ENCODE results near the gene WNT7B.

The WNT7B gene

DNA sequence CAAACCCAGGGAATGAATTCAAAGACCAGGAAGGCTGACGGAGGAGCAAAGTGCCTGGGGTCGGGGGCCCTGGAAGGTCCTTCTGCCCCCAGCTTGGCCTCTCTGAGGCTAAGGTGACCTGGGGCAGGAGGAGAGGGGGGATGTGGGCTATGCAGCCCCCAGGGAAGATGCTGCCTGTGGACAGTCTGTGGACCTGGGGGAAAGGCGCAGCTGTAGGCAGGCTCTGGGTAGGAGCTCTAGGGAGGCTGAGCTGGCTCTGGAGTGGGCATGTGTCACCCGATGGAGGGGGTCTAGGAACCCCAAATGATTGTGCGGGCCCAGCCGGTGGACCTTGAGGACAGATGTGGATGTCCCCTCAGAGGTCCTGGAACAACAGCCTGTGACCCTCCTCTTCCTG, 42.8 kb downstream of the WNT7B start:
- TF ChIP-seq, protein P1, sequence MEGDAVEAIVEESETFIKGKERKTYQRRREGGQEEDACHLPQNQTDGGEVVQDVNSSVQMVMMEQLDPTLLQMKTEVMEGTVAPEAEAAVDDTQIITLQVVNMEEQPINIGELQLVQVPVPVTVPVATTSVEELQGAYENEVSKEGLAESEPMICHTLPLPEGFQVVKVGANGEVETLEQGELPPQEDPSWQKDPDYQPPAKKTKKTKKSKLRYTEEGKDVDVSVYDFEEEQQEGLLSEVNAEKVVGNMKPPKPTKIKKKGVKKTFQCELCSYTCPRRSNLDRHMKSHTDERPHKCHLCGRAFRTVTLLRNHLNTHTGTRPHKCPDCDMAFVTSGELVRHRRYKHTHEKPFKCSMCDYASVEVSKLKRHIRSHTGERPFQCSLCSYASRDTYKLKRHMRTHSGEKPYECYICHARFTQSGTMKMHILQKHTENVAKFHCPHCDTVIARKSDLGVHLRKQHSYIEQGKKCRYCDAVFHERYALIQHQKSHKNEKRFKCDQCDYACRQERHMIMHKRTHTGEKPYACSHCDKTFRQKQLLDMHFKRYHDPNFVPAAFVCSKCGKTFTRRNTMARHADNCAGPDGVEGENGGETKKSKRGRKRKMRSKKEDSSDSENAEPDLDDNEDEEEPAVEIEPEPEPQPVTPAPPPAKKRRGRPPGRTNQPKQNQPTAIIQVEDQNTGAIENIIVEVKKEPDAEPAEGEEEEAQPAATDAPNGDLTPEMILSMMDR (IDR thresholded peaks at IDR 0.05; ENCODE audit: borderline replicate concordance, insufficient read depth, low read depth, low read length): no peak

DNA sequence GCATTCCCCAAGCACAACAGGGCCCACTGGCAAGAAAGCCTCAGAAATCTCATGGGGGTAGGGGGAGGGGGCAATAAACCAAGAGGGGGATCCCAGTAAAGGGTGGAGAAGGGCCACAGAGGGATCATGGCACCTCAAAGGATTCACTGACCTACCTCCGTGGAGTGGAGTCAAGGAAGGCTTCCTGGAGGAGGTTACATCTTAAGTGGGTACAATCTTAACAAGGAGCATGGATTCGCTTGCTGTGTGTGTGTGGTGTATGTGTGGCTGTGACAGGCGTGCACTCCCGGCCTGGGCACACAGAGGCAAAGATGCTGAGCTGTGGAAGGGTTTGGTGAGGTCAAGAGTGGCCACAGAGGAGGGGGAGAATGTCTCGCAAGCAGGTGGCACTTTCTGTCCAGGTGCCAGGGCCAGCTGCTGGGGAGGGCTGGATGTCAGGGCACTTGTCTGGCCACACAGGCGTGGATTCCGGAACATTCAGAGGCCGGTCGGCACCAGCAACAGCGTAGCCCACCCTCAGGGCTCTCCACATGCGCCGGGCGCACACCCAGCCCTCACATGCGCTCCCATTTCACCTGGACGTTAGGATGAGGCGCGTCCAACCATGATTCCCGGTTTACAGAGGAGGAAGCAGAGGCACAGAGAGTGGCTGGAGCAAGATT, 43.3 kb downstream of the WNT7B start:
- TF ChIP-seq, protein P1 (IDR thresholded peaks at IDR 0.05; ENCODE audit: borderline replicate concordance, insufficient read depth, low read depth, low read length): no peak
- H3K4me3 ChIP-seq (ENCODE audit: low read depth, low read length): no peak overlapping the region

More for the DNA sequence above, 42.8 kb downstream of the WNT7B start:
- no peak overlapping the region for H3K4me3 ChIP-seq (ENCODE audit: low read depth, low read length)

DNA sequence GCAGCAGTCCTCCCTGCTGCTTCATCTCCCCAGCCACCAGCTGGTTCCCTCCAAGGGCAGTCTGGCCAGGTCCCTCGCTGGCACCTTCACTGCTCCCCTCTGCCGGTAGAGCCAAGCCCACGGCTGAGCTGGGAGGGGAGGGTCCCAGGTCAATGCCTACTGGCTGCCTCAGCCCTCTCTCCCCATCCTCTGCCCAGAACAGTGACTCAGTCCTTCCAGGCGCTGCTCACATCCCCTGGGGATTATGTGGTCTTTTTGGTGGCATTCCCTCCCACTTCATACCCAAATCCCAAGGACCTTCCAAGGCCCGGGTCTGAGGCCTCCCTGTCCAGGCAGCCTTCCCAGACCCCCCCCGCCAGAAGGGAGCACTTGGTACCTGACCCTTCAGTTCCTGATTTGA, 44.9 kb downstream of the WNT7B start:
- TF ChIP-seq, protein P1 (IDR thresholded peaks at IDR 0.05; ENCODE audit: borderline replicate concordance, insufficient read depth, low read depth, low read length): no peak

DNA sequence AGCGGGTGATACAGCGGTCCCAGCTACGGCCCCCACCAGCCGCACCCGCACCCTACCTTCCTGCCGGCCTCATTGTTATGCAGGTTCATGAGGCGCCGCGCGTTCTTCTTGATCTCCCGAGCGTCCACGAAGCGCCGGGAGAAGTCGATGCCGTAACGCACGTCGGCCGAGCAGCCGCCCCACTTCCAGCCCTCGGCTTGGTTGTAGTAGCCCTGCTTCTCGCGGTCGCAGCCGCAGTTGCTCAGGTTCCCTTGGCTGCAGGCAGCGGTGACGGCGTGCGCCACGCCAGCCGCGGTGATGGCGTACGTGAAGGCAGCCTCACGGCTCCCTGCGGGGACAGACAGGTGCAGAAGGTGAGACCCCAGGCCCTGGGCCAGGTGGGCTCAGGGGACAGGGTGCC, 45.9 kb downstream of the WNT7B start:
- TF ChIP-seq, protein P1 (IDR thresholded peaks at IDR 0.05; ENCODE audit: borderline replicate concordance, insufficient read depth, low read depth, low read length): no peak
- no peak overlapping the region for H3K4me3 ChIP-seq (ENCODE audit: low read depth, low read length)

More for the DNA sequence above, 44.9 kb downstream of the WNT7B start:
- no peak overlapping the region for H3K4me3 ChIP-seq (ENCODE audit: low read depth, low read length)

DNA sequence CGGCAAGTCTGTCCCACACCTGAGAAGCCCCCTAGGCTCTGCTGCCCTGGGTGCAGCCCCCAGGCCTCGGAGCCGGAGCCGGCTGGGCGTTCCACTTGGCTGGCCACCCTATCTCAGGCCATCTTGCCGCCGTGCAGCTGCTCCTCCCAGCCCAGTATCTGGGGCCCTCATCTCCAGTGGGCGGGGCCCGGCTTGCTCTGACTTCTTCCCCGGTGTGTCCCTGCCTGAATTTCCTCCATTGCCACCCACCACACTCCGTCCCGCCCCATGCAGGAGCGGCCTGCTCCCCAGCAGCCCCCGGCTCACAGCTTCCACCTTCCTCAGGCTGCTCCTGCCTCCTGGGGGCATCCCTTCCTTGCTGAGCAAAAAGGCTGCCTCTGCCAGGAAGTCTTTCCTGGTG, 46.6 kb downstream of the WNT7B start:
- TF ChIP-seq, protein P1 (IDR thresholded peaks at IDR 0.05; ENCODE audit: borderline replicate concordance, insufficient read depth, low read depth, low read length): no peak
- H3K4me3 ChIP-seq (ENCODE audit: low read depth, low read length): no peak overlapping the region

DNA sequence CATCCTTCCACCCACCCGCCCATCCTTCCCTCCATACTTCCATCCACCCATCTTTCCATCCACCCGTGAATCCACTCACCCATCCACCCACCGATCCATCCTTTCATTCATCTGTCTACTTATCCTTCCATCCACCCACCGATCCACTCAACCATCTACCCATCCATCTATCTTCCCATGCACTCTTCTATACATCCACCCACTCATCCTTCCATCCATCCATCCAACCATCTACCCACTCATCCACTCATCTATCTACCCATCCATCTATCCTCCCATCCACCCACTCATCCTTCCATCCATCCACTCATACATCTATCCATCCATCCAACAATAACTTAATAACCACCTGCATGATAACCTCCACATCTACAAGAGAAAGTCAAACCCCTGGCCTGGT, 47.3 kb downstream of the WNT7B start:
- TF ChIP-seq, protein P1 (IDR thresholded peaks at IDR 0.05; ENCODE audit: borderline replicate concordance, insufficient read depth, low read depth, low read length): no peak
- no peak overlapping the region for H3K4me3 ChIP-seq (ENCODE audit: low read depth, low read length)

DNA sequence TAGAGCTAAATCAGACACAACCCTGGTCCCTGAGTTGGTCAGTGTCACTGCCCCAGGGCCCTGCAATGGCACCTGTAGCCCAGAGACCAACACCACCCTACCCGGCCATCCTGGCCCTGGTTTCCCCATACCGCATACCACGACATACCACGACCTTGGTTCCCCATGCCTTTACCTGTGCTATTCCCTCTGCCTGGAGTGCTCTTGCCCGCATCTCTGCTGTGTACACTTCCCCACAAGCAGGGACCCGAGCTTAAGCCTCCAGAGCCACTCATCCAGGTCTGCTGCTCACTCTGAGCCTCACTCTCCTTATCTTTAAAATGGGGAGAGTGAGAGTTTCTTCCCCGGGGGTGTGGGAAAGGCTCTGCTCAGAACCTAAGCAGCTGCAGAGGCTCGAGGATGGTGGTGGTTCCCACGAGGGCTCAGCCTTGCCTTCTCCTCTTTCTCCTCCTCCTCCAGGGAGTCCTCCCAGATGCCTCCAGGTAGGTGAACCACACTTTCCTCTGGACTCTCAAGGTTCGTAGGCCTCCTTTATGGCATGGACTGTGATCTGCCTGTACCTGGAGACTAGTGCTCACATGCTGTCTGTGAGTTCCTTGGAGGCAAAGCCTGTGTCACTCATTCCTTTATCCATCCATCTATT, 48.1 kb downstream of the WNT7B start:
- H3K4me3 ChIP-seq (ENCODE audit: low read depth, low read length): no peak overlapping the region
- TF ChIP-seq, protein P1 (IDR thresholded peaks at IDR 0.05; ENCODE audit: borderline replicate concordance, insufficient read depth, low read depth, low read length): no peak
